ELR (cell line): ENCODE data around the gene CHSY1.
"Not testable (repeated sequence)": the region's sequence is repeated elsewhere in the genome, so short reads cannot be mapped to it uniquely, and the experiment has no call there.

Experiments used
- DNase-seq: peaks from one replicate; pipeline ENCODE4 v3.0.0-alpha.2; 2015; ENCODE audit warnings: low read depth

CHSY1 gene

DNA sequence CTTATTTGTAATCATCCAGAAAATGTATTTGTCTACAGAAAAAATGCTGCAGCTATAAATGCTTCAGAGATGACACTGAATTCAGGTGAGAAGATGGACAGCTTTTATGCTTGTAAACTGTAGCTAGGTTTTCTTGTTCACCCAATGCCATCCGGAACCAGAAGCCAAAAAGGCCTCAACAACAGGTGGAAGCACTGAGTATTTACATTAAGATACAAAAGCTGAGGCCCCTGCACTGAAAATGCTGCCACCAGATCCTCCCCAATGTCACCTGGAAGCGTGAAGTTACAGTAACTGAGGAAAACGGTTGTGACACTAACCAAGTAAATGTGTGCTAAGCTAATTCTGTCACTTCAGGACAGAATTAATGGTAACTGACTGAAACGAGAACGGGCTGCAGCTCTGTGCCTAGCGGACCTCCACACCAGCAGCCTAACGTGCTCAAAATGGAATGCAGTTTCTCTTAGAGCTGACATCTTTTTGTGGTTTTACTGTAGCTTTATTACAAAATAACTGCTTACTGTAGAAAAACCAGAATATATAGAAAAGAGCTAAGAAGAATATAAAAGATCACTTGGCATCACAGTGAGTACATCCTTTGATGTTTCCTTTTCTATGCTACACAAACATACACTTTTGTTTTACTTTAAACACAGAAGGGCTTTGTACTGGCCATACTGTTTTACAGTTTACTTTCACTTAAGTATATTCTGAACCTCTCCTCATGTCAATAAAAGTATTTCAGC is 7.6 kb downstream of the CHSY1 start:
- no peak for DNase-seq

DNA sequence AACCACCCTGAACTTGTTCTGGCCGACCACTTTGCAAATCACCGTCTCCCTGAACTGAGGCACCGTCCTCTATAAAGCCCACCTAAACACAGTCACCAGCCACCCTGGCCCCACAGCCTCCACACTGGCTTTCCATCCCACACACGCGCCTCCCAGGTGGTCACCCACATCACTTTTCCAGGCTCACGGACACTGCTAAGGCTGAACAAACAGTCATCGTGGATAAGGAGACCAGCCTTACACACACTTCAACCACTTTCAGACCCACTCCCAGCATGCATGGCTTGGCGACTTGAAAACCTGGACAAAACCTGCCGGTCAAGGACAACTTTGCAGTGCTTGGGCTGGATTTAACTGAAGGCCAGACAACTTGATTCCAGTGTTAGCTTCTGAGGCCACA is 8.4 kb downstream of the CHSY1 start:
- no peak for DNase-seq

DNA sequence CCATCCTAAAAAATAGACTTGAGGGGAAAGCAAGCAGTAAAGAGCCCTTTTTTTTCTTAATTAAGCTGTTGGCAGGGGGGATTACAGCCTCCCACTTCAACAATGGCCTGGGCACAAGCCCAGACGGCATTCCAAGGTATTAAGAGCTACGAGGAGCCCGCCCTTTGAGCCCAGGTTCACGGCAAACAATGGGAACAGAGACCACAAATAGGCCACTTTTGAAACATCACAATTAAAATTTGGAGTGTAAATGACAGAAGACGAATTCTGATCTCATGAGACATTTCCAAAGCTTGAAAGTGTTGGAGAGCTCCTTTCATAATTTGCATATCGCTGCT is 8.9 kb downstream of the CHSY1 start:
- DNase-seq = no peak

DNA sequence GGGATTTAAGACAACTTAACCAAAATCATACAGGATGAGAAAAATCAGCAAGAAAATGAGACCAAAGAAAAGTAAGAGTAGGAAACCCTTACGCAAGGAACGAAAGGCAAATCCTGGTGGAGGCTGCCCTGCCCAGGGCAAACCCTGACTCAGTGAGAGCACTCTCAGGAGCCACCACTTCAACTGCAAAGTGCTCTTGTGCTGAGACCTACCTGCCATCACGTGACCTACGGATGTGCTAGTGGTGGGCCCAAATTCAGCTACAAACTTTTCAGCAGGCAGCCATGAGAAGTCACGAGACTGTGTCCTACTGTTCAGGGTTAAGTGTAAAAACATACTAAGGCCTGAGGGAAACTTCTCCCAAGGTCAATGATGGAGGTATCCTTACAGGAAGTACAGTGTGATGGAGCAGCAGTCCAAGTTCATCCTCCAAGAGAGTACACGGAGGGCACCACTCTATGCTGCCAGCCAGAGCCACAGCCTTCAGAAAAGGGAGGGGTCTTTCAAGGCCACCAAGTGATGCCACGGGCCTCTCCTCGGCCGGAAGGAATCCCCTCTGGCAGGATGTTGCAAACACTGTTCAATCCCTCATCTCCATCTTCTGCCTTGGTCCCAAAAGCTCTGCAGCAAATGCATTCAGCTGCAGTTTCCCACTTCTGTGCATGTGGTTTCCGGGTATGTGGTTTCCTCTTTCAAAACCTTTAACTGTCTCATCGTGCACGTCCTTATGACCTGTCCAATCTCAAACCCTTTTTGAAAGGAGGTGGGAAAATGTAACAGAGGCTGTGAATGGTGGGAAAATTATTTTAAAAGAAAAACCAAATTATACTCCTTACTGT is 9.5 kb downstream of the CHSY1 start:
- DNase-seq = peak; percentile 72

DNA sequence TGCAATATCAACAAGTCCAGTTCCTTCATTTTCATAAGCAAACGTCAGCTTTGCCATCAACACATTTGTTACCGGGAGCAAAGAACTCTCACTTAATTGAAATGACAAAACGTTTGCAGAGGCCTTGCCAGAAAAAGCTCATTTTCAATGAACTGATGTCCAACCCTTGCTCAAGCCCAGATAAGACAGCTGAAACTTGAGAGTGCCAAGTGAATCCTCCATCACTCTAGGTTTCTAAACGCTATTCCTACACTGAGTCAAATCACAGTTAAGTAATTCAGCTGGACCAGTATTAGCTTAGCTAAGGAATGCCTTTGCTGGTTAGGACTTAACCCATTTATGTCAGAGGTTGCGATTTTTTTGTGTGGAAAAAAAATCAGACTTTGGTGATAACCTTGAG is 11.5 kb downstream of the CHSY1 start:
- no peak for DNase-seq

DNA sequence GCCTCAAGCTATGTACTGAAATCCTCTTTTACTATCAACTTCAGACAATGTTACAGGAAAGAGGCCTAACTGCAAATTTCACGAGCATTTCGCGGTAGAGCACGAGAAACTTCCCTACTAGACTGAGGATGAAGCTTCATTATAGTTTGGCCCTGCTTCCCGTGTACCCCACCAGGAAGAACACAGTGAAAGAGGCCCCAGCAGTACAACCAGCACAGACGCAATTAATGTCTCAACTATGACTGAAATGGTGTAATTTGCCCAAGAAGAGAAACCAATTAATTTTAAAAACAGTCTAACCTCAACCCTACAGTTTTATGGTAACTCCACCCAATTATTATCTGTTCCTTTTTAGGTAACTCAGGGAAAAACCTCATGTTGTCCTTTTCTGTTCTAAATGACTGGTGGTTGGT is 12.1 kb downstream of the CHSY1 start:
- DNase-seq = no peak

DNA sequence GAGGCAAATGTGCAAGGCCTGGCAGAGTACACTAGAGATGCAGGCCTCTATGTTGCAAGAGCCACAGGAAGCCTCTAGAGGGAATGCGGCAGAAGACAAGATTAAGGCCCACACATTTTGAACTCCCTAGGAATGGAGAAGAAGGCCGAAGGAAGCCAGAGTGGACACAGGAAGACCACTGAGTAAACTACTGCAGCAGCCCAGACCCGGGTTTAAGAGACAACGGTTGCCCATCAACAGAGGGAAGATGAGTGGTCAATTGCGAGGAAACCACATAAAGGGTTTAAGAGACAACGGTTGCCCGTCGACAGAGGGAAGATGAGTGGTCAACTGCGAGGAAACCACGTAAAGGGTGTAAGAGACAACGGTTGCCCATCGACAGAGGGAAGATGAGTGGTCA is 14.6 kb downstream of the CHSY1 start:
- DNase-seq = no peak

DNA sequence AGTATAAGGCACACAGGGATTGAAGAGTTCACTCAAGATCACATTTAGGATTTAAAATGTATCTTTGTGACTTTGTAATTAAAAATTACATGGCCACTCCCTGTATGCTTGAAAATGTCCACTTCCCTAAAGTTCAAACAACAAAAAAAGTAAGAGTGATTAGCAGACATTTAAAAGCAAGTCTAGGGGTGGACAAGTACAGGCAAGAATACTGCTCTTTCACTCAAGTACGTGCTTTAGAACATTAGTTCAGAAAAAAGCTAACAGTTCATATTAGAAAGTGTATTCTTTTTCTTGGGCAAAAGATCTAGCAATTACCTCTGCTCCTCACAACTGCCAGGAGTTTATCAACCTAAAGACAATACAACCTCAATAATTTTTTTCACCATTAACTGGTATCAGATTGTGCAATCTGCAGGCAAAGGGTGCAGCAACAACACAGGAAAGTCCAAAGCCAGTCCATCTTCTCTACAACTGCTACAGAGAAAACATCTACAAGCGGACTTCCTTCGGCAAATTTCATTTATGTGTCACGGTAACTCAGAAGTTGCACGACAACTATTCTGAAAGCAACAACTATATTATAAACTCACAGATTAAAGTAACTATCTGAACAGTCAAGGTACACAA is 18.1 kb downstream of the CHSY1 start:
- DNase-seq = no peak

DNA sequence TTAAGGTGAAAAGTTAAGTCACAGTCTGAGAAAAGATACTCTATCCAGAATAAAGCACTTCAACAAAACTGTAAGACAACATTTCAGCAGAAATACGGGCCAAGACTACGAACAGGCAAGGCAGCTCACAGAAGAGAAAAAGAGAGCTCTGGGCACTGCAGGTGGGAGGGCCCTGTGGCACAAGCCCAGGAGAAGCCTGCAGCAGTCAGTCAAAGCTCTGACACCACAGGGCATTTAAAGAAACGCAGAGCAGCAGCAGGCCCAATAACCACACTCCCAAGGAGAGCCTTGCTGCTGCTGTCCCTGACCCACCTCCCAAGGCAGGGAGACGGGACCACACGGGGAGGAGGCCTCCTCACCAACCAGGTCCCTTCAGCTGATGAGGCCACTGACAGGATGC is 19.2 kb downstream of the CHSY1 start:
- DNase-seq = no peak

DNA sequence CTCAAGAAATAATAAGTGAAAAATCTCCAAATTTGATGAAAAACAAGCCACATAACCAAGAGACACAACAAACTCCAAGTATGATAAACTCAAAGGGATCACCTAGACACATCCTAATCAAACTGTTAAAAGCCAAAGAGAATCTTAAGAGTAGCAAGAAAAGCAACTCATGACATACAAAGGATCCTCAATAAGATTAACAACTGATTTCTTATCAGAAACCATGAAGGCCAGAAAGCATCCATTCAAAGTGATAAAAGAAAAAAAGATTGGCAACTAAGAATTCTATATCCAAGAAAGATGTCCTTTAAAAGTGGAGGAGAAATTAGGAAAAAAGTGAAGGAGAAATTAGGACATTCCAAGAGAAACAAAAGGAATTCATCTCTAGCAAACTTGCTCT is 23.5 kb downstream of the CHSY1 start:
- no peak for DNase-seq

DNA sequence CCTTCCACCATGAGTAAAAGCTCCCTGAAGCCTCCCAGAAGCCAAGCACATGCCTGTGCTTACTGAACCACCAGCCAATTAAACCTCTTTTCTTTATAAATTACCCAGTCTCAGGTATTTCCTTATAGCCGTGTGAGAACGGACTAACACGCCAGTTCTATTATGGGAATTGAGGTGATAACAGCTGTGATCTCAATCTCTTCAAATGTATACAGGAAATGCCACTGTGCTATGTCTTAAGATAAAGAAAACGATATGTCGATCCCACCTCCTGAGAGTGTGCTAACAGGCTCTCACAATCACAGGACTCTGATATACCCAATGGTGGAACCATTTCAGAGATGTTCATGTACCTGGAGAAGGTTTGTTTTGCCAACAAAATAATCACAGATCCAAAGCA is 26.2 kb downstream of the CHSY1 start:
- DNase-seq = no peak

DNA sequence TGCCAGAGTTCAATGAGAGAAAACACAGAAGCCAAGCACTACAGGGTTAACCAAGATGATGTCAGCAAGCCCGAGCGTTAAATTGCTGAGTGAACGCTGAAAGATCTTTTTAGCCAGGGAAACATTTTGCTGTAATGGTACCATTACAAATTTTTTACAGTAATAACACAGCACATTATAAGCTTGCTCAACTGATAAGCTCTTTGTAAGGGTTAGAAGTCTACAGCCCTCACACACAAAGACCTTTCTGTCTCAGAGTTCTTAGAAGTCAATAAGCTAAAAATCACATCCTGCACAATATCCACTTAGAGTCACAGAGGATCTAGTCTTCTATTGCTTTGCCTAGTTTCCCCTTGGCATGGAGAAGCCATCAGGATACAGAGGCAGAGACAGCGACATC is 29.9 kb downstream of the CHSY1 start:
- no peak for DNase-seq

DNA sequence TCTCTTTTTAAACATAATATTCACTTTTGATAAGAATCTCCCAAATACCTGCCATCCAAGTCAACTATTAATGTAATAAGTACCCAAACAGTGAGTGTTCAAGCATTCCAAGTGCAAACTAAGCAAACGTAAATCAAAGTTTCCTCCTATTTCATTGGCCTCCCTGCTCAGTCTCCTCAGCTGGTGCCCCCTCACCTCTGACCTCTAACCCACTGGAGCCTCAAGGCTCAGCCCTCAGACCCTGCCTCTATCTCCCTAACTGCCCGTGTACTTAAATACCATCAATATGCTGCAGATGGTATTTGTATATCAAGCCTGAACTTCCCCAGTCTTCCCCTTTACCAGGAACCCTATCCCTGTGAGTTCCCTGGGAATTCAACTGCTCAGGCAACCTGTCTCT is 31.8 kb downstream of the CHSY1 start:
- DNase-seq = no peak

DNA sequence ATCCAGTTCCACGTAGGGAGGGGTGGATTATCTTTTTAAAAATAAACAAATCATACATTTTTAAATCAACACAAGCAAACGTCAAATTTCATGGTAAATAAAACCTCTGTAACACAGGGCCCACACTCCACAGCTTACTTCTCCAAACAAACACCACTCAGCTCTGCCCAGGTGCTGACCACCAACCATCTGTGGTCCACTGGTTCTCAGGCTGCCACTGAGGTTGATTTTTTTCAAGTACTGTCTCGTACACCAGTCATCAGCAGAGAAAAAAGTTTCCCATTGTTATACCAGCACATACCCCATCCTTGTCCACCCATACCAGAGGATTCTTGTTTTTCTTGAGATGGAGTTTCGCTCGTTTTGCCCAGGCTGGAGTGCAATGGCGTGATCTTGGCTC is 32.4 kb downstream of the CHSY1 start:
- DNase-seq = no peak

DNA sequence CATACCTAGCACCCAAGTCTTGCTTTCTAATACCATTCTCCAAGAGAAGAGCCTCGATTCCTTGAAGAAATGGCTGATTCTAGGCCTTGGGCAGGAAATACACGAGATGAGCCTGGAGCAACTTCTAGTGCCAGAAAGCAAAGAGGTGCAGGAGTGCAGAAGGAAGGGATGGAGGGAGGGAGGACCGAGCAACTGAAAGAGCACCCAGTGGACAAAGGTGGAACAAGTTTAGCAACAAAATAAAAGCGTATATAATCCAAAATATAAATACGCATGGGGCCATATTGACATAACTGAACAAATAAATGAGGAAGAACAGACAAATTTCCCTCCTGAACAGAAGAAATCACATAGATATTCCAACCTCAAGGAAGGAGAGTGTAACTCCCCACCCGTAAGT is 34.4 kb downstream of the CHSY1 start:
- DNase-seq = no peak

DNA sequence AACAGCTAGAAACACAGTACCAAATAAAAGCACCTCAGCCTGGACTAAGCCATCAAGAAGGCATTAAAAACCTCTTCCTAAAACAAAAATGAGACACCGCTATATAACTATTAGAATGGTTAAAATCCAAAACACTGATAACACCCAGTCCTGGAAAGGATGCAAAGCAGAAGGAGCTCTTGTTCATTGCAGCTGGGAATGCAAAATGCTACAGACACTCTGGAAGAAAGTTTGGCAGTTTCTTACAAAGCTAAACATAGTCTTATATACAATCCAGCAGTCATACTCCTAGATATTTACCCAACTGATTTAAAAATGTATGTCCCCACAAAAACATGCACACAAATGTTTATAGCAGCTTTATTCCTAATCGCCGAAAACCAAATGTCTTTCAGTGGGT is 35.7 kb downstream of the CHSY1 start:
- no peak for DNase-seq

DNA sequence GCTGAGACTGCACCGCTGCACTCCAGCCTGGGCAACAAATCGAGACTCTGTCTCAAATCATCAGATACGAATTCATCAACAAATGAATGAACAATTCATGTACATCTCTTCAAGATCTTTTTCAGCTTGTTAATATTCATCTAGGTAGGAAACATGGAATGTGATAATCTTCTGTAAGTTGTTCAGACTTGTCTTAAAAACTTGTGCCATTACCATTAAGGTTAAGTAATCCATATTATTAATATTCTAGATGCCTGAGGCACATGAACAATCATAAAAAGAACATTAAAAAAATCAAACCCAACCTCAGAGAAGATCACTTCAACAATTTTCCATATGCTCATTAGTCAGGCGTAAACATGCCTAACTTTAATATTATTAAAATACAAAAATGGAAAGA is 36.2 kb downstream of the CHSY1 start:
- no peak for DNase-seq

DNA sequence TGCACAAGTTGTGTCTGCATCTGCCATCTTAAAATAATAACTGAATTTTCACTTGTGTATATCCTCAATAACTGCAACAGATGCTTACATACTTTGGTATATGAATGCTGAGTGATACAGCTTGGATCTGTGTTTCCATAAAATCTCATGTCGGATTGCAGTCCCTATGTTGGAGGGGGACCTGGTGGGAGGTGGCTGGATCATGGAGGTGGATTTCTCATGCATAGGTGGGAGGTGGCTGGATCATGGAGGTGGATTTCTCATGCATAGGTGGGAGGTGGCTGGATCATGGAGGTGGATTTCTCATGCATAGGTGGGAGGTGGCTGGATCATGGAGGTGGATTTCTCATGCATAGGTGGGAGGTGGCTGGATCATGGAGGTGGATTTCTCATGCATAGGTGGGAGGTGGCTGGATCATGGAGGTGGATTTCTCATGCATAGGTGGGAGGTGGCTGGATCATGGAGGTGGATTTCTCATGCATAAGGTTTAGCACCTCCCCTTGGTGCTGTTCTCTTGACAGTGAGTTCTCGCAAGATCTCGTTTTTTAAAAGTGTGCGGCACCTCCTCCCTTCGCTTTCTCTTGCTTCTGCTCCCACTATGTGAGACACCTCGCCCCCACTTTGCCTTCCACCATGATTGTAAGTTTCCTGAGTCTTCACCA is 37.3 kb downstream of the CHSY1 start:
- DNase-seq = not testable (repeated sequence)

DNA sequence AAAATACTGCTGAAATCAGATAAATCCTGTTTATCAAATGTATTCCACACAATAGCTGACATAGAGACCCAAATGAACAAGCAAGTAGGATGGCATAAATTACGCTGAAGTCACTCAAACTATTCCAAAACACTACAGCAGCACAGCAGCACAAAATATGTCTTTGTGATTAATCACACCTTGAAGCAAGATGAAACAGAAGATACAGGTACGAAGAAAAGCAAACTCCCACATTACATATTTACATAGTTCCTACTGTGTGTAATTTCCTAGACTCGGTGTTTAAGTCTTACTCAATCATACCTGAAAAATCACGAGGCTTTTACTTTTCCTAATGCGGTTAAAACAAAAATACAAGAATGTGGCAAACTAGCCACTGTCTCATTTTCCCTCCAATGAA is 38.3 kb downstream of the CHSY1 start:
- DNase-seq = no peak

DNA sequence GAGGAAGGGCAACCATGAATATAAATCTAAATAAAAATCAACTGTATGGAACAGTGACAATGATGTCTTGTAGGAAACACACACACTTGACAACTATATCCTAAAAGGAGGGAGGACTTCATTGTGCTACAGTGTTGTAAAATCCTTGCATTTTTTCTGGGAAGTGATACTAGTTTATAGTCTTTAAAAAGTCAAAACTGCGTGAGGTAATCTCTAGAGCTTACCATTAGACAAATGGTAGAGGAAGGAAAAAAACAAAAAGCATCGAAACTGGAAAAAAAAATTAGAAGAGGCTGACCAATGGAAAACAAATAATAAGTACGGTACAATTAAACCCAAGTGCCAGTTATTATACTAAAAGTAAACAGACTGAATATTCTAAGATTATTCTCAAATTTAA is 38.7 kb downstream of the CHSY1 start:
- DNase-seq = no peak

DNA sequence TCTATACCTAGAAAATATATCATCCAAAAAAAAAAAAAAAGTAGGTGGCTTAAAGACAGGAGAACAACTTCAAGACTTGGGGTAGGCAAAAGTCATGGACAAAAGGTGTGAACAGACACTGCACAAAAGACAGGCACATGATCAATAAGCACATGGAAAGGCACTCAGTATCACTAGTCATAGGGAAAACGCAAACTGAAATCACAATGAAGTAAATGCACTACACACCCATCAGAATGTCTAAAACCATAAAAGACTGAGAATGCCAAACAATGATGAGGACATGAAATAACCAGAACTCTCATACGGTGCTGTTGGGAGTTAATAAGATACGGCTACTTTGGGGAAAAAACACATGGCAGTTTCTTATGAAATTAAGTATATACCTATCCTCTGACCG is 40.0 kb downstream of the CHSY1 start:
- no peak for DNase-seq

DNA sequence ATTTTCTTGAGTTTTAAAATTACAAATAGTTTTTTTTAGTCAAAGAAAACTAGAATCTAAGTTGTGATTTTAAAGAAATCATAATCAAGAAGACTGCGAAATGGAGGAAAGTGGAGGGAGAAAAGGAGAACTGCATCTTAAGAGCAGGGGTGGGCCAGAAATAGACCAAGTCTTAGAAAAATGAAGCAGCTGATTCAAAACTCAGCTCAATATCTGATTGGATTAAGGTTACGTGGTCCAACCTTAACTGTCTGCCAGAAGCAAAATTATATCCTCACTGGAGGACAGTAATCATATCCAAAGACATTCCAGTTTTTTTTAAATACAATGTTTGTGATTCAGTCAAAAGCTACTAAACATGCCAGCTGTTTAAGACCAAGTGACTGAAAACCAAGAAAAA is 41.4 kb downstream of the CHSY1 start:
- DNase-seq = no peak

DNA sequence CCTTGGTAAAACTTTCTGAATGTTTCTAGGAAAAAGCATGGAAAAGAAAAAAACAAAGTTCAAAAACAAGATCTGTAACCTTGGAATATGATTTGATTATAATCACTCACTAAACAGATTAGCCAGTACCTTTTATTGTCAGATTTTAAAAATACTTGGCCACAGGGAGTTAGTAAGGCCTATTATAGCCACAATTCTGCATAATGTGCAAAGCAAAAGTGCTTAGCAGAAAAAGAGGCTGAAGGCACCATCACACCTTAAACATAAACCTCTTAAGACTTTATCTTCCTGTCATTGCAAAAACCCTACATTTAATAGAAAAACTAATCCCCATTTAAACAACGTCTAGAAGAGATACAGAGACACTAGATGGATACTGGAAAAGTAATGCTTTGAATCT is 41.8 kb downstream of the CHSY1 start:
- no peak for DNase-seq
